NCI-H526 treated with DMSO at 0.1 percent for 48 hours (cell line): ENCODE measurements around the gene ECSCR.

Experiments used
- DNase-seq: peaks from one replicate; lab custom pipeline; 2025; lab: John Stamatoyannopoulos, UW

ECSCR gene

DNA sequence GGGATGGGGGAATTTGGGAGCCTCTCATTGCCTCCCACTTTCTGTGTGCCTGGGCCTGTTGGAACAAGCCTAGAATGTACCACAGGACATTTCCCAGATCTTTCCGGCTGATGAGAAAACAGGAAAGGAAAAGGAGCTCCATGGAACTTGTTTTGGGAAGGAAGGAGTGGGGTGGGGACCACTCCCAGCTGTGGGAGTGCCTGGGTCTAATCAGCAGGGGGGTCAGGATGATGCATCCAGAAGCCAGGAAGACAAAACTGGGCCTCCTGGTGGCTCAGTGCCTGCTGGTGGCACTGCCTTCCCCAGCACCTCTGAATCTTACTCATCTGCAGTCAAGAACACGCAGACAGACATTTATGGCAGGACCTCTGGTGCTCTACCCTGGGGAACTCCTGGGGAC is 11.0 kb upstream of the ECSCR start:
- DNase-seq, result no peak

GRCh38 chr5:139473105-139473504 is 10.6 kb upstream of the ECSCR start:
- no peak for DNase-seq

DNA sequence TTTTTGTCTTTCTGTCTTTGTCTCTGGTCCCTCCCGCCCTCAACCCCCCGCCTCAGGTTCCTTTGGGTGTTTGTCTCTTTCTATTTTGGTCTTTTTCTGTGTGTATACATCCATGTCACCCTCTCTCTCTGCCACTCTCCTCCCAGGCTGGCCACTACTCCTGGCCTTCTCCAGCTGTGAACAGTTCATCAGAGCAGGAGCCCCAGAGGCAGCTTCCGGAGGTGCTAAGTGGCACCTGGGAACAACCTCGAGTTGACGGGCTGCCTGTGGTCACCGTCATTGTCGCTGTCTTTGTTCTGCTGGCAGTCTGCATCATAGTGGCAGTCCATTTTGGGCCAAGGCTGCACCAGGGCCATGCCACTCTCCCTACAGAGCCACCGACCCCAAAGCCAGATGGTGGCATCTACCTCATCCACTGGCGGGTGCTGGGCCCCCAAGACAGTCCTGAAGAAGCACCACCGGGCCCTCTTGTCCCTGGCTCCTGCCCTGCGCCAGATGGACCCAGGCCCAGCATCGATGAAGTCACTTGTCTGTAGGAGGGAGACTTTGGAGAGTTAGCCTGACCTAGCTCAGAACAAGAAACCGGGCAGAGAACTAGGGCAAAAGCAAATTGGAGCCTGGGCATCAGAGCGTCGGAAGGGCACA is 10.0 kb upstream of the ECSCR start:
- no peak for DNase-seq

DNA sequence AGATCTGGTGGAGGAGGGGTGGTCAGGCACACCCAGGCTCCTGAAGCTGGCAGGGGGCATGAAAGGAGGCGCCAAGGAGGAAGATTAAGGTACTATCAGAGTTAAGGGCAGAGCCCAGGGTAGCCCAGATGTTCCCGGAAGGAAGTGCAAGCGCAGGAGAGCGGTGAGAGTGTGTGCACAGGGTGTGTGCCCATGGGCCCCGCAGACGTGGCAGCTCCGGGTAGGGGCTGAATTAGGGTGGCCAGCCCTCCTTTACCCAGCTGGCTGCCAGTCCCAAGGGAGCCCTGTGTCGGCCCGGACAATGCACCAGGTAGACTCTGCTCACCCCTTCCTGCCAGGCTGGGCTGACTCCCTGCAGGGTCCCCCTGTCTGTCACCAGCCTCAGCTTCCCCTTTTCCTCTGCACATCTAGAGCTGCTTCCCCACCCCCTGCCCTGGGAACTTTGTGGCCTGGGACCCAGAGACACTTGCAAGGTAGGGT is 8.3 kb upstream of the ECSCR start, which contains the start of gene SMIM33:
SMIM33 (plus strand) TSS at position 184 of the 480 bp plus-strand sequence; CDS start at position 302, 118 bp downstream.
- DNase-seq, result no peak

GRCh38 chr5:139468421-139468931 is 5.9 kb upstream of the ECSCR start:
- DNase-seq, result no peak

GRCh38 chr5:139461698-139462097 is 845 bp downstream of the ECSCR start:
- no peak for DNase-seq

GRCh38 chr5:139461176-139461575 is 1.4 kb downstream of the ECSCR start:
- DNase-seq, result no peak

- no peak for DNase-seq
These were observed 2.1 kb downstream of the ECSCR start for GRCh38 chr5:139460455-139460854.

GRCh38 chr5:139459451-139459934 is 3.0 kb downstream of the ECSCR start:
- DNase-seq, result no peak

DNA sequence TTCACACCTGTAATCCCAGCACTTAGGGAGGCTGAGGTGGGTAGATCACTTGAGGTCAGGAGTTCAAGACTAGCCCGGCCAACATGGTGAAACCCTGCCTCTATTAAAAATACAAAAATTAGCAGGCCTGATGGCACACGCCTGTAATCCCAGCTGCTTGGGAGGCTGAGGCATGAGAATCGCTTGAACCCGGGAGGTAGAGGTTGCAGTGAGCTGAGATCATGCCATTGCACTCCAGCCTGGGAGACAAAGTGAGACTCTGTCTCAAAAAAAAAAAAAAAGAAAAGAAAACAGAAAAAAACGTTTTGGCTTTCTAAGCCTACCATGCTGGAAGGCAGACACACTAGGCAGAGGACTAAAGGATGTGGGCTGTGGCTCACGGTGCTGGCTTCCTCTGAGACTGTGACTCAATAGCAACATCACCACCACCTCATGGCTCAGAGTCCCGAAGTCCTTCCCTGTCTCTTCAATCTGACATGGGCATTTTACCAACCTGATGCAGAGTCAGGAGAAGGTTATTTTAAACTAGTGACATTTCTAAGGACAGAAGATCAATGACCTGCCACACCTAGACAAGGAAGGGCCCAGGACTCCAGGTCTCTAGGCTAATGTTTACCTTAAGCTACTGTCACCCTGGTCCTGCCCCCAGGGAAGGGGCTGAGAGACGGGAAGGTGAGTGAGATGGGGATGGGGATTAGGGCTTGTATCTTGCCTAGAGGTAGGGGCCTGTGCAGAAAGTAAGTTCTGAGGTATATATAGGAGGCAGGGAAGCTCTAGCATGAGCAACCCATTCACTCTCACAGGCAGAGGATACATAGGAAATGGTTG is 3.7 kb downstream of the ECSCR start:
- no peak for DNase-seq

GRCh38 chr5:139457653-139458306 is 4.8 kb downstream of the ECSCR start:
- DNase-seq, result no peak

- DNase-seq, result no peak
These were observed 5.3 kb downstream of the ECSCR start for GRCh38 chr5:139457241-139457640.

DNA sequence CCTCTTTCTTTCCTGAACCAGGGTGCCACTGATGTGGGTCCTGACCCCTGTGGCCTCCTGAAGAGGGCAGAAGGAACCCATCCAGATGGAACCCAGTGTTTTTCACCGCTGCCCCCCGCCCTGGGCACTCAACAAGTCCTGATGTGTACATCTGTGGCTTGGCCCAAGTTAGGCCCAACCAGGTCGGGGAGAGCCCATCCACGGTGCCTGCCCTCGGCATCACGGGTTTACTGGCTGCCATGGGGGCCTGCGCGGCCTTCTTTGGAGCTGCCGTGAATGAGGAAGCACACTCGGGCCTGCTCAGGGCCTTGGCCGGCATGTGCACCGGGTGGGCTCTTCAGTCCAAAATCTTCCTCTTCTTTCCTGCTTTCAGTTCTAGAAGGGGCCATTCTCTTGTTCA is 5.8 kb downstream of the ECSCR start:
- DNase-seq, result no peak

DNA sequence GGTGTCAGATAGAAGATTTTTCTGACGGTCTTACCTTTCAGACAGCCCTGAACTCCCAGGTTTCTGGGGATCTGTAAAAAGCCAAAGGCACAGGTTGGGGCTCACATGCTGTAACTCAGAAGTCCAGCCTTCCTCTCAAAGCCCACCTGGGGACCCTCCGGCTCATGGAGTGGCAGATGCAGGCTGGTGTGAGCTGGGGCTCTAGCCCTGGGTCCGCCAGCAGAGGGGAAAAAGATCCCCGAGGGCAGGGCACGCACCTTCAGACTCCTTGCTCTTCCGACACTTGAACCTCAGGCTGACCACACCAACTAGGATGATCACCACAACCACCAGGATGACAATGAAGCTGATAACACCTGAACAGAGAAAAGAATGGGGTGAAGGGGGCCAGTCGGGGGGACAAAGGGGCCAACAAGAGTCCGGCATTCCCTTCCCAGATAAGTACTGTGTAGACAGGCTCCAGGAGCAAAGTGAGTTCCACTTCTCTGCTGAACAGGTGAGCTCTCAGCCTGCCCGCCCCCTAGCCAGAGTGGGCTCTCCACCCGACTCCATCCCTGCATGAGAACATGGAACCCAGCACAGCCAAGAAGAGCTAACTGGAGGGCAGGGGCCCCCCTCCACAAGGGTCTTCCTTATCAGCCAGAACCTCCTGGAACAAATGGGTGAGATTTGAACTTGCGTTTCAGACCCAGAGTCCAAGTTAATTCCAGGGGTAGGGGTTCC is 7.8 kb downstream of the ECSCR start:
- no peak for DNase-seq

DNA sequence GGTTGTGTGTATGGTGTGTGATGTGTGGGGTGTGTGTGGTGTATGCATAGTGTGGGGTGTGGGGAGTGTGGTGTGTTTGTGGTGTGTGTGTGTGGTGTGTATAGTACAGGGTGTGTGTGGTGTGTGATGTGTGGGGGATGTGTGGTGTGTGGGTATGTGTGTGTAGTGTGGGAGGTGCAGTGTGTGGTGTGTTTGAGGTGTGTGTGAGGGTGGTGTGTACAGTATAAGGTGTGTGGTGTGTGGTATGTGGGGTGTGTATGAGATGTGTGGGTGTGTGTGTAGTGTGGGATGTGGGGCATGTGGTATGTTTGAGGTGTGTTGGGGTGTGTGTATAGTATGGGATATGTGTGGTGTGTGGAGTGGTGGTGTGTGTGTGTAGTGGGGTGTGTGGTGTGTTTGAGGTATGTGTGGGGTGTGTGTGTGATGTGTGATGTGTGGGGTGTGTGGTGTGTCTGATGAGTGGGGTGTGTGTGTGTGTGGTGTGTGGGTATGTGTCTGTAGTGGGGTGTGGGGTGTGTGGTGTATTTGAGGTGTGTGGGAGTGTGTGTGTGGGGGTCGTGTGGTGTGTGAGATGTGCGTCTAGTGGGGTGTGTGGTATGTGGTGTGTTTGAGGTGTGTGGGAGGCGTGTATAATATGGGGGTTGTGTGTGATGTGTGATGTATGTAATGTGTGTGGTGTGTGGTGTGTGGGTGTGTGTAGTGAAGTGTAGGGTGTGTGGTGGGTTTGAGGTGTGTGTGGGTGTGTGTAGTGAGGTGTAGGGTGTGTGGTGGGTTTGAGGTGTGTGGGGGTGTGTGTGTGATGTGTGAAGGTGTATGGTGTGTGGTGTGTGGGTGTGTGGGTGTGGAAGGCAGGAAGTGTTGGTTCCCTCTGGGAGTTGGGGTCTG is 8.6 kb downstream of the ECSCR start:
- no peak for DNase-seq

DNA sequence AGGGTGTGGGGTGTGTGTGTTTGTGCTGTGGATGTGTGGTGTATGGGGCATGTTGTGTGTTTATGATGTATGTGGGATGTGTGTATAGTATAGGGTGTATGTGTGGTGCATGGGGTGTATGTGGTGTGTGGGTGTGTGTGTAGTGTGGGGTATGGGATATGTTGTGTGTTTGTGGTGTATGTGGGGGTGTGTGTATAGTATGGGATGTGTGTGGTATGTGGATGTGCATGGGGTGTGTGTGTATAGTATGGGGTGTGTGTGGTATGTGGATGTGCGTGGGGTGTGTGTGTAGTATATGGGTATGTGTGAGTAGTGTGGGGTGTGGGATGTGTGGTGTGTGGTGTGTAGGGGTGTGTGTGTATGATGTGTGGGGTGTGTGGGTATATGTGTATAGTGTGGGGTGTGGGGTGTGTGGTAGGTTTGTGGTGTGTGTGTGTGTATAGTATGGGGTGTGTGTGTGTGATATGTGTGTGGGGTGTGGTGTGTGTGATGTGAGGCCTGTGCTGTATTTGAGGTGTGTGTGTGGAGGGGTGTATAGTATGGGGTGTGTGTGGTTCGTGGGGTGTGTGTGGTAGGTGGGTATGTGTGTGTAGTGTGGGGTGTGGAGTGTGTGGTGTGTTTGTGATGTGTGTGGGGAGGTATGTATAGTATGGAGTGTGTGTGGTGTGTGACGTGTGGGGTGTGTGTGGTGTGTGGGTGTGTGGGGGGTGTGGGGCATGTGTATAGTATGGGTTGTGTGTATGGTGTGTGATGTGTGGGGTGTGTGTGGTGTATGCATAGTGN is 10.5 kb downstream of the ECSCR start:
- no peak for DNase-seq

DNA sequence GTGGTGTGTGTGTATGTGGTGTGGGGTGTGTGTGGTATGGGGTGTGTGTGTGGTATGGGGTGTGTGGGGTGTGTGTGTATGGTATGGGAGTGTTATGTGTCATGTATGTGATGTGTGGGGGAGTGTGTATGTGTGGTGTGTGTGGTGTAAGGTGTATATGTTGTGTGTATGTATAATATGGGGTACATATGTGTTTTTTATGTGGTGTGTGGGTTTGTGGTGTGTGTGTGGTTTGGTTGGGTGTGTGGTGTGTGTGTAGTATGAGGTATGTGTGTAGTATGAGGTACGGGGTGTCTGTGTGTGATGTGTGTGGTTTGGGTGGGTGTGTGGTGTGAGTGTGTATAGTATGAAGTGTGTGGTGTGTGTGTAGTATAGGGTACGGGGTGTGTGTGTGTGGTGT is 11.4 kb downstream of the ECSCR start:
- DNase-seq, result no peak

DNA sequence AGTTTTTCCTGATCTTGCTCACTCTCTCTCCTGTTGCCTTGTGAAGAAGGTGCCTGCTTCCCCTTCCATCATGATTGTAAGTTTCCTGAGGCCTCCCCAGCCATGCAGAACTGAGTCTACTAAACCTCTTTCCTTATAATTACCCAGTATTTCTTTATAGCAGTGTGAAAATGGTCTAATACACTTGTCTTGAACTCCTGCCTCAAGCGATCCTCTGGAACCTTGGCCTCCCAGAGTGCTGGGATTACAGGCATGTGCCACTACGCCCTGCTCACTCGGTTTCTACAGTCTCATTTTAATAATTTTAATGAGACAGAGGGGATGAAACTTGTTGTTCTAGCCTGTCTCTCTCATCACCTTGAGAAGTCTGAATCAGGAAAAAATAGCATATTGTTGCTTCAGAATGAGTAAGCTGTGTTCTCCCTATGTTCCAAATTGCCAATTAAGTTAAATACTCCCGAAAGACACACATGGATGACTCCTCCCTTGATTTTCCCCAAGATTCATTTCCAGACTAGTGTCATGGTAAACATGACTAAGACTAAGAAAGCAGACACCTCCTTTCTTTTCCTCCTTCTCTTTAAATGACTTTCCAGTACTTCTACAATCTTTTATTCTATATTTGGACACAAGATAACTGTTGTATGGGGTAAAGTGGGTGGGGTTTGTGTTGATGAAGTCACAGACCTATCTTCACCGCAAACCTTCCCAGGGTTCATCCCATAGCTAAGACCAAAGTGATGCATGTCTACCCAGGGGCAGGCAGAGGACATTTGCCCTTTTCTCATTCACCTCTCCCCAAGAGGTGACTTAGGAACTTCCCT is 15.4 kb downstream of the ECSCR start:
- no peak for DNase-seq
